Caco-2 (cell line): ENCODE results near the gene SOX18. TPM values are rescaled to one million over a fixed set of nuclear protein-coding genes. Genes with fewer than 3 reads are reported as not detected.

Experiments used
- BruUV-seq: library from RNA; stranded (reverse); fragments of 400-500 nt; replicated peaks from 2 replicates; lab custom pipeline; 2021; lab: Mats Ljungman, UMichigan
- CTCF ChIA-PET: fragments of 300-600 bp; sonication (Branson Sonifier 250); formaldehyde crosslinking; loops from one replicate; lab custom pipeline; 2022; ENCODE audit warnings: antibody characterized with exemption; lab: Charles Lee
- POLR2A ChIA-PET: fragments of 300-600 bp; sonication (Branson Sonifier 250); formaldehyde crosslinking; loops from one replicate; lab custom pipeline; 2022; ENCODE audit warnings: antibody characterized with exemption; lab: Charles Lee
- DNase-seq, 2 experiments: peaks; one replicate each; pipeline versions ENCODE4 v3.0.0 to v3.0.0-alpha.2; 2020 to 2022
- H3K27me3 ChIP-seq: replicated peaks from 2 replicates; pipeline ENCODE4 v1.6.0; 2011; ENCODE audit warnings: low read length; ENCODE audit not compliant: control insufficient read depth, insufficient read depth
- H3K36me3 ChIP-seq: 2 replicates; pipeline ENCODE4 v1.5.1; 2011; ENCODE audit warnings: low read length; ENCODE audit not compliant: control insufficient read depth, insufficient read depth
- H3K4me1 ChIP-seq: fragments of 250-450 bp; sonication (Bioruptor Pico); 2 replicates; pipeline ENCODE4 v1.5.1; 2020; ENCODE audit warnings: mild to moderate bottlenecking
- H3K4me3 ChIP-seq: 2 replicates; pipeline ENCODE4 v1.5.1; 2011; ENCODE audit warnings: low read depth, mild to moderate bottlenecking, control low read depth, low read length
- H3K9me3 ChIP-seq: fragments of 250-450 bp; sonication (Bioruptor Pico); 2 replicates; pipeline ENCODE4 v1.5.1; 2020; ENCODE audit warnings: mild to moderate bottlenecking, moderate library complexity
- H3K27ac Mint-ChIP-seq: one replicate; pipeline ENCODE4 v1.8.0; 2022; ENCODE audit warnings: mixed read lengths; ENCODE audit not compliant: unreplicated experiment
- H3K27me3 Mint-ChIP-seq: one replicate; pipeline ENCODE4 v1.8.0; 2022; ENCODE audit warnings: mixed read lengths; ENCODE audit not compliant: insufficient read depth, unreplicated experiment
- H3K36me3 Mint-ChIP-seq: one replicate; pipeline ENCODE4 v1.8.0; 2022; ENCODE audit warnings: mild to moderate bottlenecking, mixed read lengths; ENCODE audit not compliant: insufficient read depth, unreplicated experiment
- H3K4me1 Mint-ChIP-seq: one replicate; pipeline ENCODE4 v1.8.0; 2022; ENCODE audit warnings: low read depth, mixed read lengths; ENCODE audit not compliant: unreplicated experiment
- H3K4me3 Mint-ChIP-seq: one replicate; pipeline ENCODE4 v1.8.0; 2022; ENCODE audit warnings: mild to moderate bottlenecking, moderate library complexity, mixed read lengths; ENCODE audit not compliant: unreplicated experiment
- H3K9me3 Mint-ChIP-seq: one replicate; pipeline ENCODE4 v1.8.0; 2022; ENCODE audit warnings: mixed read lengths; ENCODE audit not compliant: unreplicated experiment
- intact Hi-C: fragments of 100-400 bp; cut with micrococcal nuclease; formaldehyde crosslinking; loops from one replicate; pipeline ENCODE4 v1.10.0; 2022; ENCODE audit not compliant: unreplicated experiment
- total RNA-seq: library from RNA; stranded (reverse); gene quantifications from 2 replicates; pipeline ENCODE4 v1.2.3, GENCODE V29; 2022
- TF ChIP-seq, protein P1 (sequence below), 2 experiments: fragments of 200-600 bp in 1 of 2; IDR thresholded peaks; 1 replicate in 1 of 2; 2 replicates in 1 of 2; pipeline versions ENCODE4 v1.5.1 to v1.8.0; 2011 to 2022; ENCODE audit warnings: antibody characterized with exemption in 1 of 2, control low read depth in 1 of 2, inconsistent platforms in 1 of 2, low read depth in 1 of 2, low read length in 1 of 2, mild to moderate bottlenecking in 1 of 2, moderate library complexity in 1 of 2; ENCODE audit not compliant: insufficient read depth in 1 of 2, severe bottlenecking in 1 of 2, unreplicated experiment in 1 of 2

The SOX18 gene
- total RNA-seq, 1 experiment from 2014 or later = 0.84 TPM

DNA sequence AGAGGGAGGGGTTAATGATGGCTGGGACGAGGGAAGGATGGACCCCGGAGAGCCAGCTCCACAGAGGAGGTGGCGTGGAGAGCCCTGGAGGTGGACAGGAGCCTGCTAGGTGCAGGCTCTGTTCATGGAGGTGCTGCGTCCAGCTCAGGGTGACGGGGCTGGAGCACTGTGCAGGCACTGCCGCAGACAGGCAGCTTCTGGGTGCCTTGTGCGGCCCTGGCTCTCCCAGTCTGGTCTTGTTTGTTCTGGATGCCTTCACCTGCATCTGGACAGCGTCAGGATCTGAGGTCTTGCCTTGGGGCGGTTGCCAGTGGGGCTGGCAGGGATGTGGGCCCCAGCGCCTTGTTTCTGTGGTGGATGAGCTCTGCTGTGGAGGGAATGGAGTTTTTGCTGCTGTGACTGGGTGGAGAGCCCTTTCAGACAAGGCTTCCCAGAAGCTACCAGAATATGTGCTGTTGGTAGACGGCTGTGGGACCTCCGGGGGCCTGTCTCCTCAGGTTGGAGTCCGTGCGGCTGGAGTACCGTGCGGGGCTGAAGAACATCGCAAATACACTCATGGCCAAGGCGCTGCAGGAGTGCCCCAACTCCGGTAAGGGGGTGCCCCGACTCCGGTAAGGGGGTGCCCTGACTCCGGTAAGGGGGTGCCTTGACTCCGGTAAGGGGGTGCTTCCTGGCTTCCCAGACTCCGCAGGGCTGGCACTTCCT, 21.3 kb downstream of the SOX18 start:
- ChIA-PET CTCF (interaction anchor here (0.6 to 3.2 kb wide), 2 partner anchors 11 to 647 kb away, joined by 4 to 17 read pairs; no protein-coding TSS in a partner anchor), POLR2A (no interaction called here)
- intact Hi-C loops = no loop called here

GRCh38 chr20:64025826-64026412, 23.5 kb downstream of the SOX18 start:
- H3K9me3 ChIP-seq = no peaks in the 10 kb centered on the region
- no peaks in the 10 kb centered on the region for H3K27me3 ChIP-seq
- Mint-ChIP-seq H3K4me3 (no peak overlapping the region), H3K9me3 (no peaks in the 10 kb centered on the region), H3K27ac (no peak overlapping the region), H3K4me1 (peaks cover 46% of the 10 kb centered on the region), H3K27me3 (no peaks in the 10 kb centered on the region), H3K36me3 (peaks cover 100% of the 10 kb centered on the region)
- intact Hi-C loops = no loop called here
- peaks cover 53% of the 10 kb centered on the region for H3K36me3 ChIP-seq
- TF ChIP-seq, protein P1, sequence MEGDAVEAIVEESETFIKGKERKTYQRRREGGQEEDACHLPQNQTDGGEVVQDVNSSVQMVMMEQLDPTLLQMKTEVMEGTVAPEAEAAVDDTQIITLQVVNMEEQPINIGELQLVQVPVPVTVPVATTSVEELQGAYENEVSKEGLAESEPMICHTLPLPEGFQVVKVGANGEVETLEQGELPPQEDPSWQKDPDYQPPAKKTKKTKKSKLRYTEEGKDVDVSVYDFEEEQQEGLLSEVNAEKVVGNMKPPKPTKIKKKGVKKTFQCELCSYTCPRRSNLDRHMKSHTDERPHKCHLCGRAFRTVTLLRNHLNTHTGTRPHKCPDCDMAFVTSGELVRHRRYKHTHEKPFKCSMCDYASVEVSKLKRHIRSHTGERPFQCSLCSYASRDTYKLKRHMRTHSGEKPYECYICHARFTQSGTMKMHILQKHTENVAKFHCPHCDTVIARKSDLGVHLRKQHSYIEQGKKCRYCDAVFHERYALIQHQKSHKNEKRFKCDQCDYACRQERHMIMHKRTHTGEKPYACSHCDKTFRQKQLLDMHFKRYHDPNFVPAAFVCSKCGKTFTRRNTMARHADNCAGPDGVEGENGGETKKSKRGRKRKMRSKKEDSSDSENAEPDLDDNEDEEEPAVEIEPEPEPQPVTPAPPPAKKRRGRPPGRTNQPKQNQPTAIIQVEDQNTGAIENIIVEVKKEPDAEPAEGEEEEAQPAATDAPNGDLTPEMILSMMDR (IDR thresholded peaks at IDR 0.05; ENCODE audit: insufficient read depth in 1 of 2, low read depth in 1 of 2, low read length in 1 of 2, severe bottlenecking in 1 of 2, unreplicated experiment in 1 of 2) = no peak
- H3K4me3 ChIP-seq = no peak overlapping the region
- DNase-seq = peak in 1 of 2 experiments; percentile 44
- no TSS peak for BruUV-seq
- POLR2A ChIA-PET = no interaction called here
- CTCF ChIA-PET = interaction anchor here (3.0 to 3.2 kb wide), 2 partner anchors 13 kb away, joined by 17 to 45 read pairs; no protein-coding TSS in a partner anchor
- peaks cover 44% of the 10 kb centered on the region for H3K4me1 ChIP-seq

More for the DNA sequence above, 21.3 kb downstream of the SOX18 start:
- Mint-ChIP-seq H3K9me3 (no peaks in the 10 kb centered on the region), H3K27ac (peak overlapping the region; percentile 9), H3K36me3 (peaks cover 100% of the 10 kb centered on the region), H3K4me3 (no peak overlapping the region), H3K4me1 (peaks cover 35% of the 10 kb centered on the region), H3K27me3 (no peaks in the 10 kb centered on the region)
- Histone ChIP-seq H3K36me3 (peaks cover 46% of the 10 kb centered on the region), H3K4me1 (peaks cover 36% of the 10 kb centered on the region), H3K4me3 (no peak overlapping the region), H3K9me3 (no peaks in the 10 kb centered on the region), H3K27me3 (no peaks in the 10 kb centered on the region)
- TF ChIP-seq, protein P1 (IDR thresholded peaks at IDR 0.05; ENCODE audit: insufficient read depth in 1 of 2, low read depth in 1 of 2, low read length in 1 of 2, severe bottlenecking in 1 of 2, unreplicated experiment in 1 of 2) = no peak
- peak in 1 of 2 experiments; percentile 47 for DNase-seq
- BruUV-seq = no TSS peak

DNA sequence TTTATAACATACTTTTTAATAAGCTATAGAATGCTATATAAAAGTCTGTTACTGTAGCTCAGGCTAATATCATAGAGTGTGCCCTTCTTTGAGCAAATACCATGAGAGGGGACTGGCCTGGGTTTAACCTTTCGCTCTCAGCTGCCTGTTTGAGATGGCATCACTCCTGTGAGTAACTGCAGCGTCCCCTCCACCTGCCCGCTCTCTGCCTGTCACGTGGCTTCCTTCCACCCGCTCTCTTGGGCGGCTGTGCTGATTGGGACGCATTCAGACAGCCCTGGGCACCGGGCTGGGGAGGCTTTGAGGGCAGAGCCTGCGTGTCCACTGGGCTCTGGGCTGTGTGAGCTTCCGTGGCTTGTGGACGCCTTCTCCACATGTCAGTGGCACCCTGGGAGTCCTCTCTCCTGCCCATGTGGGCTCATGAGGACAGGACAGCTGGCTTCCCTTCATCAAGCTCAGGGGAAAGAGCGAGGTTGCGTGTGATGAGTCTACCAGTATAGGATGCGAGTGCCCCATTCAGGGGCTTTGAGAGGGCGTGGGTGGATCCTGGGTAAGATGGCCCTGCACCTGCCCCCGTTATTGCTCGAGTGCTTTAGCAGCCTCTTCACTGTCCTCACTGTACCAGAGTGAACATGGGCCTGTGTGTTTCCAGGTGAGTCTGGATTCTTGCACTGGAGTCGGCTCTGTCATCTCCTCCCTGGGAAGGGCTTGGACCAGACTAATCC, 24.2 kb downstream of the SOX18 start:
- intact Hi-C loops = no loop called here

More for the DNA sequence above, 24.2 kb downstream of the SOX18 start:
- no TSS peak for BruUV-seq
- Mint-ChIP-seq H3K27ac (no peak overlapping the region), H3K4me3 (no peak overlapping the region), H3K36me3 (peaks cover 97% of the 10 kb centered on the region), H3K27me3 (no peaks in the 10 kb centered on the region), H3K4me1 (peaks cover 39% of the 10 kb centered on the region), H3K9me3 (no peaks in the 10 kb centered on the region)
- Histone ChIP-seq H3K4me3 (no peak overlapping the region), H3K9me3 (no peaks in the 10 kb centered on the region), H3K36me3 (peaks cover 53% of the 10 kb centered on the region), H3K27me3 (no peaks in the 10 kb centered on the region), H3K4me1 (peaks cover 39% of the 10 kb centered on the region)
- TF ChIP-seq, protein P1 (IDR thresholded peaks at IDR 0.05; ENCODE audit: insufficient read depth in 1 of 2, low read depth in 1 of 2, low read length in 1 of 2, severe bottlenecking in 1 of 2, unreplicated experiment in 1 of 2) = no peak
- ChIA-PET CTCF (interaction anchor here (1.4 to 3.0 kb wide), 3 partner anchors 14 to 45 kb away, joined by 5 to 45 read pairs (median 11); partner anchors contain the start of gene PRPF6), POLR2A (interaction anchor here (1.4 to 1.8 kb wide), 2 partner anchors 13 to 45 kb away, joined by 7 to 9 read pairs; partner anchors contain the start of gene PRPF6)
- peak in 1 of 2 experiments; percentile 41 for DNase-seq
